Ovary (tissue), 3 donors: Measurements from ENCODE around the gene SLC7A1.

ENCODE experiments used
- CTCF ChIP-seq, 3 donors: fragments of 450-650 bp in 2 of 3; fragments of 200-600 bp in 1 of 3; IDR thresholded peaks; one replicate each; pipeline versions ENCODE4 v1.5.1 to v1.8.0; 2016 to 2022; ENCODE audit warnings: antibody characterized with exemption in 3 of 3, mild to moderate bottlenecking in 1 of 3
- EP300 ChIP-seq: sonication (generic); formaldehyde crosslinking; IDR thresholded peaks from one replicate; pipeline ENCODE4 v1.6.1; 2017; ENCODE audit warnings: antibody characterized with exemption
- POLR2A ChIP-seq: fragments of 450-650 bp; IDR thresholded peaks from one replicate; pipeline ENCODE4 v1.6.1; 2017; ENCODE audit warnings: antibody characterized with exemption, mild to moderate bottlenecking, moderate library complexity
- donor health status: DM: no; HTN: no; CAD: no.

- no peak for TF ChIP-seq CTCF (IDR thresholded peaks at IDR 0.05)
- TF ChIP-seq POLR2A: no peak
- no peak for TF ChIP-seq EP300
Measured at GRCh38 chr13:29595380-29596063, at the start of gene SLC7A1.
